ENCODE measurements around the gene REPS2.

- TF ChIP-seq, protein P1, sequence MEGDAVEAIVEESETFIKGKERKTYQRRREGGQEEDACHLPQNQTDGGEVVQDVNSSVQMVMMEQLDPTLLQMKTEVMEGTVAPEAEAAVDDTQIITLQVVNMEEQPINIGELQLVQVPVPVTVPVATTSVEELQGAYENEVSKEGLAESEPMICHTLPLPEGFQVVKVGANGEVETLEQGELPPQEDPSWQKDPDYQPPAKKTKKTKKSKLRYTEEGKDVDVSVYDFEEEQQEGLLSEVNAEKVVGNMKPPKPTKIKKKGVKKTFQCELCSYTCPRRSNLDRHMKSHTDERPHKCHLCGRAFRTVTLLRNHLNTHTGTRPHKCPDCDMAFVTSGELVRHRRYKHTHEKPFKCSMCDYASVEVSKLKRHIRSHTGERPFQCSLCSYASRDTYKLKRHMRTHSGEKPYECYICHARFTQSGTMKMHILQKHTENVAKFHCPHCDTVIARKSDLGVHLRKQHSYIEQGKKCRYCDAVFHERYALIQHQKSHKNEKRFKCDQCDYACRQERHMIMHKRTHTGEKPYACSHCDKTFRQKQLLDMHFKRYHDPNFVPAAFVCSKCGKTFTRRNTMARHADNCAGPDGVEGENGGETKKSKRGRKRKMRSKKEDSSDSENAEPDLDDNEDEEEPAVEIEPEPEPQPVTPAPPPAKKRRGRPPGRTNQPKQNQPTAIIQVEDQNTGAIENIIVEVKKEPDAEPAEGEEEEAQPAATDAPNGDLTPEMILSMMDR (IDR thresholded peaks at IDR 0.05; ENCODE audit: low read length), result no peak
- no peak for TF ChIP-seq EZH2phosphoT487 (IDR thresholded peaks at IDR 0.05; ENCODE audit: low read length)
Observed at GRCh38 chrX:17072721-17073230, 126.3 kb downstream of the REPS2 start.
